Endothelial cell of umbilical vein (primary cell): ENCODE data around the gene RBBP5.

ENCODE experiments used
- CTCF ChIP-seq, 2 donors: IDR thresholded peaks; 1 replicate in 1 of 2; 2 replicates in 1 of 2; pipeline ENCODE4 v1.5.1; 2011; ENCODE audit warnings: low read length in 2 of 2, mild to moderate bottlenecking in 2 of 2, moderate library complexity in 2 of 2, control low read depth in 1 of 2, inconsistent platforms in 1 of 2, low read depth in 1 of 2; ENCODE audit not compliant: insufficient read depth in 1 of 2; ENCODE audit errors: extremely low read depth in 1 of 2
- EZH2 ChIP-seq: IDR thresholded peaks from 2 replicates; pipeline ENCODE4 v1.6.1; 2012; ENCODE audit warnings: borderline replicate concordance, low read depth, mild to moderate bottlenecking, moderate library complexity, low read length, inconsistent platforms; ENCODE audit not compliant: severe bottlenecking
- FOS ChIP-seq: IDR thresholded peaks from 2 replicates; pipeline ENCODE4 v1.6.1; 2011; ENCODE audit warnings: mild to moderate bottlenecking, low read length, moderate library complexity, borderline replicate concordance; ENCODE audit not compliant: insufficient read depth
- JUN ChIP-seq: IDR thresholded peaks from 2 replicates; pipeline ENCODE4 v1.6.1; 2011; ENCODE audit warnings: borderline replicate concordance, low read depth; ENCODE audit not compliant: insufficient read length, insufficient read depth
- MAX ChIP-seq: IDR thresholded peaks from 2 replicates; pipeline ENCODE4 v1.6.1; 2011; ENCODE audit not compliant: insufficient read depth, insufficient read length
- MYC ChIP-seq: IDR thresholded peaks from one replicate; pipeline ENCODE4 v1.6.1; 2011; ENCODE audit warnings: mild to moderate bottlenecking, low read depth, low read length
- POLR2A ChIP-seq: IDR thresholded peaks from 2 replicates; pipeline ENCODE4 v1.6.1; 2012; ENCODE audit warnings: low read depth, mild to moderate bottlenecking, control low read depth, low read length

GRCh38 chr1:205056188-205056611 is 65.6 kb downstream of the RBBP5 start:
- no peak for TF ChIP-seq POLR2A
- no peak for TF ChIP-seq CTCF (IDR thresholded peaks at IDR 0.05; ENCODE audit: extremely low read depth in 1 of 2, insufficient read depth in 1 of 2, low read depth in 1 of 2, low read length in 2 of 2)
- no peak for TF ChIP-seq MAX
- TF ChIP-seq EZH2: no peak
- TF ChIP-seq FOS: no peak
- TF ChIP-seq MYC: no peak
- no peak for TF ChIP-seq JUN
